Measurements from ENCODE around the gene HIC2.
"Not testable (repeated sequence)": the region's sequence is repeated elsewhere in the genome, so short reads cannot be mapped to it uniquely, and the experiment has no call there.

The HIC2 gene

GRCh38 chr22:21417227-21417746, at the start of gene HIC2:
HIC2 (plus strand) TSS chr22:21417371; CDS start chr22:21442832, 25,461 bp downstream.
- not testable (repeated sequence) for DNase-seq

- DNase-seq, result not testable (repeated sequence)
Measured at GRCh38 chr22:21368603-21369310, 48.4 kb upstream of the HIC2 start.

DNA sequence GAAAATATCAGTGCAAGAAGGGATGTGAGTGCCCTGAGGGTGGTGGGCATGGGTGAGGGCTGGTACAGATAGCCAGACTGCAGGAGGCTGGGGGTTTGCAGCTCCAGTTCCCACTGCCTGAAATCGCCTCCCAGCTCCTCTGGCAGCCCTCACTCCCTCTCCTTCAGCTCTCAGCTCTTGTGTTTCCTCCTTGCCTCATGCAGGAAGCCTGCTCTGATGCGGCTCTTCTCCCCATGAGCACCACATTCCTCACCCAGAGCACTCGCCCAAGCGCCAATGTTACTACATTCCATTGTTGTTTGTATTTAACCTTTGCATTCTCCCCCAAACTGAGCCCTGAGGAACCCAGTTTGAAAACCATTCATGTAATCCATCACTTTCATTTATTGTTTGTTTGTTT, 41.3 kb upstream of the HIC2 start:
- not testable (repeated sequence) for DNase-seq

DNA sequence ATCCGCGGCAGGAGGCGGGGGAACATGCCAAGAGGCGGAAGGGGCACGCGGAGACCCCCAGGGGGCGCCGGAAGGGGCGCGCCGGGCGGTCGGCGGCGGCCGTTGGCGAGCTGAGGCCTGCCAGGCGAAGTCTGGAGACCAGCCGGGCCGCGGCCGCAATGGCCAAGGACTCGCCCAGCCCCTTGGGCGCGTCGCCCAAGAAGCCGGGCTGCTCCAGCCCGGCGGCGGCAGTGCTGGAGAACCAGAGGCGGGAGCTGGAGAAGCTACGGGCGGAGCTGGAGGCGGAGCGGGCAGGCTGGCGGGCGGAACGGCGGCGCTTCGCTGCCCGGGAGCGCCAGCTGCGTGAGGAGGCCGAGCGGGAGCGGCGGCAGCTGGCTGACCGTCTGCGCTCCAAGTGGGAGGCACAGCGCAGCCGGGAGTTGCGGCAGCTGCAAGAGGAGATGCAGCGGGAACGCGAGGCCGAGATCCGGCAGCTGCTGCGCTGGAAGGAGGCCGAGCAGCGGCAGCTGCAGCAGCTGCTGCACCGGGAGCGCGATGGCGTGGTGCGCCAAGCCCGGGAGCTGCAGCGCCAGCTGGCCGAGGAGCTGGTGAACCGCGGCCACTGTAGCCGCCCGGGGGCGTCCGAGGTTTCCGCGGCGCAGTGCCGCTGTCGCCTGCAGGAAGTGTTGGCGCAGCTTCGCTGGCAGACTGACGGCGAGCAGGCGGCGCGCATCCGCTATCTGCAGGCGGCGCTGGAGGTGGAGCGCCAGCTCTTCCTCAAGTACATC, 33.3 kb upstream of the HIC2 start, which contains the start of gene RIMBP3B:
TSS of gene RIMBP3B (plus strand) at position 51 of the 767 bp plus-strand sequence. CDS start at position 159, 108 bp downstream.
- DNase-seq, result not testable (repeated sequence)

DNA sequence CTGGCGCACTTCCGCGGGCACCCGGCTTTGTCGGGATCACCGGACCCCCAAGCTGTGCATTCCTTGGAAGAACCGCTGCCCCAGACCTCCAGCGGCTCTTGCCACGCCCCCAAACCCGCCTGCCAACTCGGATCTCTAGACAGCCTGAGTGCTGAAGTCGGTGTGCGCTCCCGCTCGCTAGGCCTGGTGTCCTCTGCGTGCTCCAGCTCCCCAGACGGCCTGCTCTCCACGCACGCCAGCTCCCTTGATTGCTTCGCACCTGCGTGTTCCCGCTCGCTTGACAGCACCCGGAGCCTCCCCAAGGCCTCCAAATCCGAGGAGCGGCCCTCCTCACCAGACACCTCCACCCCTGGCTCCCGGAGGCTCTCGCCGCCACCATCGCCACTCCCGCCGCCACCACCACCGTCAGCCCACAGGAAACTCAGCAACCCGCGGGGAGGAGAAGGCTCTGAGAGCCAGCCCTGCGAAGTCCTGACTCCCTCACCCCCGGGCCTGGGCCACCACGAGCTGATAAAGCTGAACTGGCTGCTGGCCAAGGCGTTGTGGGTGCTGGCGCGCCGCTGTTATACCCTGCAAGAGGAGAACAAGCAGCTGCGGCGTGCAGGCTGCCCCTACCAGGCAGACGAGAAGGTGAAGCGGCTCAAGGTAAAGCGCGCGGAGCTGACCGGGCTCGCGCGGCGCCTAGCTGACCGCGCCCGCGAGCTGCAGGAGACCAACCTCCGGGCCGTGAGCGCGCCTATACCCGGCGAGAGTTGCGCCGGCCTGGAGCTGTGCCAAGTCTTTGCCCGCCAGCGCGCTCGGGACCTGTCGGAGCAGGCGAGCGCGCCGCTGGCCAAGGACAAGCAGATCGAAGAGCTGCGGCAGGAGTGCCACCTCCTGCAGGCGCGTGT, 32.5 kb upstream of the HIC2 start:
- DNase-seq, result not testable (repeated sequence)

DNA sequence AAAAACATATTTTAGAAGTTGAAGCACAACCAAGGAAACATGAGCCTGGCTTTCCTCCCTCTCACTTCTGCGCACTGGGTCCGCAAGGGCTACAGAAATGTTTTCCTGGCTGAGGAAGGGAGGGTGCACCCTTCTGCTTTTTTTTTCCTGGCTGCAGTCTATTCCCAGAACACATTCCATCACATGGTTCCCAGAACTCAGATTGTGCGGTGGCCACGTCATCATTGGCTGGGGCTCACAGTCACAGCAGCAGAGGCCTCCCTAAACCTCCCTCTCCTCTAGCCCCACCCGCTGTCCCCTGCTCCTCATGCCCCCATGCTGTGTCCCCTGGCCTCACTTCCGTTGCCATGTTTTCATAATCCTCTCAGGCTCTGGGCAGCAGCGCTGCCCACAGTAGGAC, 27.7 kb upstream of the HIC2 start:
- not testable (repeated sequence) for DNase-seq

- not testable (repeated sequence) for DNase-seq
Measured at GRCh38 chr22:21390013-21390412, 27.2 kb upstream of the HIC2 start.

DNA sequence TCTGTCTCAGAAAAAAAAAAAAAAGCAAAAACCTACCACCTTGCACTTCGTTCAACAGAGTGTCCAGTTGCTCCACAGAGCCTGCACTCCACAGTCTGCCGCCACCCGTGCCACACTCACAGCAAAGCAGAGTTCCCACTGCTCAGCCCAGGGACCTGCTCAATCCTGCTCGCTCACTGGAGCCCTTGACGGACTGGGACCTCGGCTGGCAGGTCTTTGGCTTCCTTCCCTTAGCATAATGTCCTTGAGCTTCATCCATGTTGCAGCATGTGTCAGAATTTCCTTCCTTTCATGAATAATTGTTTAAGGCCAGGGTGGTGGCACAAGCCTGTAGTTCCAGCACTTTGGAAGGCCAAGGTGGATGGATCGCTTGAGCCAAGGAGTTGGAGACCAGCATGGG, 22.6 kb upstream of the HIC2 start:
- DNase-seq, result not testable (repeated sequence)

GRCh38 chr22:21401197-21401969, 15.8 kb upstream of the HIC2 start:
- not testable (repeated sequence) for DNase-seq

DNA sequence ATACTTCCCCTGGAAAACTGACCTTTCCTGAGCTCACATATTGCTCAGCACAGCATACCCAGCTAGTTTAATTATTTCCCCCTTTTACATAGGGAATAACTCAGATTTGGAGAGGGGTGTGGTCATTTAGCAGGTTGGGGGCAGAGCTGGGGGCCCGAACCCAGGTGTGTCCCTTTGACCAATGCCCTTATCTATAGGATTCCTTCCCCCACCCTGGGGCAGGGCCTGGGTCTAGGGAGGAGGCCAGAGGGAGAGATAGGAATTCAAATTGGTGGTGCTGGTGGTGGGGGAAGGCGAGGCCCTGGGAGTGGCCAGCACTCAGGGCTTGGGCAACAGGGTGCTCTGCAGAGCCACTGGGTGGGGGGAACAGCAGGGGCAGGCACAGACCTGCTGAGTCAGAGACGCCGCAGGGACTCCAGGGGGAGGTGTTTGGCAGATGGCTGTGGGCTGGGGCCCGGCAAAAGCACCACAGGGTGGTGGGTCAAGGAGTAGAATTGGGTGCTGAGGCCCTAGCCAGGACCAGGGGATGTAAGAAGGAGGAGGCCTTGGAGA, 14.3 kb upstream of the HIC2 start:
- not testable (repeated sequence) for DNase-seq

- DNase-seq, result not testable (repeated sequence)
Measured at GRCh38 chr22:21407139-21407538, 10.0 kb upstream of the HIC2 start.

DNA sequence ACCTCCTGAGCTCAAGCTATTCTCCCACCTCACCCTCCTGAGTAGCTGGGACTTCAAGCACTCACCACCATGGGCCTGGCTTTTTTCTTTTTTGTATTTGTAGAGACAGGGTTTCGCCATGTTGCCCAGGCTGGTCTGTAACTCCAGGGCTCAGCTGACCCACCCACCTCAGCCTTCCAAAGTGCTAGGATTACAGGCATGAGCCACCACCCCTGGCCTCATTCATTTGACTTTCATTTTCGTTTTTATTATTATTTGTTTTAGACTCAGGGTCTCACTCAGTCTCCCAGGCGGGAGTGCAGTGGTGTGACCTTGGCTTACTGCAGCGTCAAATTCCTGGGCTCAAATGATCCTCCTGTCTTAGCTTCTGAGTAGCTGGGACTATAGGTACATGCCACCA, 9.4 kb upstream of the HIC2 start:
- not testable (repeated sequence) for DNase-seq

GRCh38 chr22:21416375-21416774, 796 bp upstream of the HIC2 start:
- DNase-seq, result not testable (repeated sequence)

DNA sequence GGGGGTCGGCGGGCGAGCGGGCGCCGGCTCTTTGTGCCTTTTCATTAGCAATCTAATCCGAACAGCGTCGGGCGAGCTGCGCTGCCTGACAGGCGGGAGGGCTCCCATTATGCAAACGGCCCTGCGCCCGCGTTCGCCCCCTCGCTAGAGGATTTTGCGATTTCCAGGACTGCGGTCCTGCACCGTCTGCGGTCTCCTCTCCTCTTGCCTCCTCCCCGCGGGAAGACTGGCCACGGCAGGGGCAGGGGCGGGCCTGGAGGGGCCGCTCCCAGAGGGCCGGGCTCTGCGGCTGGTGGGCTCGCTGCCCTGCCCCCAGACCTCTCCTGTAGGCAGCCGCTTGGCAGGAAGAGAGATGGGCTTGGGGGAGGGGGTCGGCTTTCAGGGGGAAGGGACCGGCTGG, 682 bp downstream of the HIC2 start:
- not testable (repeated sequence) for DNase-seq

DNA sequence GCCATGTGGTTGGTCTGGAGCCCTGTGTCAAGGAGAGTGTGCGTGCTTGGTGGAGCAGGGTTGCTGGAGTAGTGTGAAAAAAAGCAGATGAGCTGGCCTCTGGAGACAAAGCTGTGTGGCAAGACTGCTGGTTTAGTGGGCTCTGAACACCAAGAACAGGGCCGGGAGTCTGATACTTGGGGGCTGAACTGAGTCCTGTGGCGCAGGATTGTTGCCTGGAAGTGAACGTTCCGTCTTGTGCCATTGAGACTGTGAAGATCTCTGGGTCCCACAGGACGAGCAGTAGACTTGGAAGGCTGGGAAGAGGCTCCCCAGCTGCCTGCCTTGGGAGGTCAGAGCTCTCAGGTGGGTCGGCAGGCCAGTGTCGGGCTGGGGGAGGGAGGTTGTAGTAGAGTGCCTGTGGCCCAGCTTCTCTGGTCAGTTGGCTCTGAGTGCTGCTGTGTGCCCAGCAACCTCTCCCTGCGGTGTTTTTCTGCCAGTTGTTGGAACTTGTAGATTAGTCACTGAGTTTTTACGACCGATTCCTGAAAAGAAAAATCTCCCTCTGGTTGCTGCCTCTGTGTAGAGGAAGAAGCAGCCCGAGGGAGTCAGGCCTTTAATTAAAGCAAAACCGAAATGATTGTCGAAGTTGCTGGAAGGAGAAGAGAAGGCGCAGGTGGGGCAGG, 1.9 kb downstream of the HIC2 start:
- DNase-seq, result not testable (repeated sequence)

- DNase-seq, result not testable (repeated sequence)
Measured at GRCh38 chr22:21420180-21420763, 3.1 kb downstream of the HIC2 start.

GRCh38 chr22:21424084-21424709, 7.0 kb downstream of the HIC2 start:
- DNase-seq, result not testable (repeated sequence)

DNA sequence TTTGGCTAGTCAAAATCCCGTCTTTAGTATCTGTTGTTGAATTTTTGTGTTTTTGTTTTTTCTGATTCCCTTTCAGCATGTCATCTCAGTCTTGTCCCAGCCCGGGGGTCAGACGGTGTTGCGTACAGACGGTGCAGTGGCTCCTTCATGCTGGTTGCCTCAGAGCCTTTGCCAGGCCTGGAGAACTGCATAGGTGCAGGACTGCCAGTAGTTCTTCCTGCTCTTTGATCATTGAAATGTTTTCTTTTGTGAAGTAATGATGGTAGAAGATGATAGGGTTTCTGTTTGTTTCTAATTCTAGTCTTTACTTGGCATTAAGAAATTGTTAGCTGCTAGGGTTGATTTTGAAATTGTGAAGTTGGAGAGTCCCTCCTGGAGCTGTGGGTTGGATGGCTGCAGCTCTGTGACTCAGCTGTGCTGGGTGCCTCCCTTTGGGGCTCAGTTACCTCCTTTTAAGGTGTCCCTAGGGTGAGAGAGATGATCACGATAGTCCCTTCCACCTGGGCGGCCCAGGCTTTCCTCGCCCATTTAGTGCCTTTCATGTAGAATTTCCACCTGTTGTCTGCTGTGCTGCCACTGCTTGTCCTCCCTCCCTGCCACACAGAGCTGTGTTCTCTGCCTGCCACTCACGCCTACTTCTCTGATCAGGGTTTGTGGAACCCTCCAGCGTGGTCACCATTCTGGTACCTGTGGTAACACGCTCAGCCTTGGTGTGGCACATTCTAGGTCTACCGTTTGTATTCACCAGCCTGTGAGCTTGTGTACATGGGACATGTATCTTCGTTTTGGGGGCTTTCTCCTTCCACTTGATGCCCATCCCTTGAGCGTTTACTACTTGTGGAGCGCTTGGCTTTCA, 17.4 kb downstream of the HIC2 start:
- not testable (repeated sequence) for DNase-seq
